DLD1 (cell line): ENCODE results near the gene AMN.

ENCODE experiments used
- in situ Hi-C: cut with HindIII; loops from 2 replicates; pipeline ENCODE4 v1.10.0; 2017; ENCODE audit warnings: low sequenced_read_pairs

AMN gene

GRCh38 chr14:102927346-102927877 lies 4.9 kb downstream of the AMN start:
- in situ Hi-C loops, result no loop called here

DNA sequence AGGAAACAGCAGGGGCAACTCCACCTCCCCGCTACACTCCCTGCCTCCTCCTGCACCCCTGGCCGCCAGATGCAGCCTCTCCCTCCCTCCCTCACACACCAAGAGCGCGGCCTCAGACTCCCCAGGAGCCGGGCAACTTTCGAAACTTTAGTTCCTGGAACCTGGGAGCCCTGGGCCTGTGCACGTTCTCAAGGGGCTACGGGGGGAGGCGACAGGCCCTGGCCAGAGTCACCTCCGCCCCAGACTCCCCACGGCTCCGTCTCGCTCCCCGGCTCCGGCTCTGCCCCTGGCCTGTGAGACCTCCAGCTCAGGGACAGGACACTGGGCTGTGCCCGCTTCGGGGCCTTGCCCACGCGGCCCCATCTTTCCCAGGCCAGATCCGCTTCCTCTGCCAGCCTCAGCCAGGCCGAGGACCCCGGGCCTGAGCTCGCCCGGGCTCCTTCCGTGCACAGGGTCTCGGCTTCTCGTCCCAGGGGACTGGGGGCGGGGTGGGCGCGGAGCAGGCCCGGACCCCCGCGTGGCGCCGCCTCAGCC lies 5.5 kb downstream of the AMN start:
- in situ Hi-C loops, result no loop called here

- in situ Hi-C loops, result no loop called here
Measured at GRCh38 chr14:102928412-102929240, 6.2 kb downstream of the AMN start.

DNA sequence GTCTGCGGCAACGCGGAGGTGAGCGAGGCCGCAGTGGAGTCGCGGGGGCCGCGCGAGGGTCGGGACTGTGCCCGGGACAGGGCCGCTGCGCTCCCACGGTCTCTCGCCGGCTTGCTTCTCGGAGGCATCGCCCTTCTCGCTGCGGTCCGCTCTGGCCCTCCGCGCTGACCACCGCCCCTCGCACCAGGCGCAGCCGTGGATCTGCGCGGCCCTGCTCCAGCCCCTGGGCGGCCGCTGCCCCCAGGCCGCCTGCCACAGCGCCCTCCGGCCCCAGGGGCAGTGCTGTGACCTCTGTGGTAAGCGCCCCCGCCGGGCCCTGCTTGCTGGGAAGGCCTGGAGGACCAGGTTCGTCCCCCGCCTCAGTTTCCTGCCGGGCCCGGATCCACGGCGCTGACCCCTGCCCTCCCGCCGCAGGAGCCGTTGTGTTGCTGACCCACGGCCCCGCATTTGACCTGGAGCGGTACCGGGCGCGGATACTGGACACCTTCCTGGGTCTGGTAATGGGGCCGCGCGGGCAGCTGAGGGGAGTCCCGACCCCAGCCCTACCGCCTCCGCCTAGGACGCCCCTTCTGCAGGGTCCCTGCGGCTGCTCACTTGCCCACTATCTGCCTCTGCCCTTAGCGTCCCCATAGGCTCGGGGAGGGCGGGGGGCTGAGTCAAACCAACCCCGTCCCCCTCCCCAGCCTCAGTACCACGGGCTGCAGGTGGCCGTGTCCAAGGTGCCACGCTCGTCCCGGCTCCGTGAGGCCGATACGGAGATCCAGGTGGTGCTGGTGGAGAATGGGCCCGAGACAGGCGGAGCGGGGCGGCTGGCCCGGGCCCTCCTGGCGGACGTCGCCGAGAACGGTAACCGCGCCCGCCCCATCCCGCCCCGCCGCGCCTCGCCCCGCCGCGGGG lies 7.0 kb downstream of the AMN start:
- in situ Hi-C loops, result no loop called here

DNA sequence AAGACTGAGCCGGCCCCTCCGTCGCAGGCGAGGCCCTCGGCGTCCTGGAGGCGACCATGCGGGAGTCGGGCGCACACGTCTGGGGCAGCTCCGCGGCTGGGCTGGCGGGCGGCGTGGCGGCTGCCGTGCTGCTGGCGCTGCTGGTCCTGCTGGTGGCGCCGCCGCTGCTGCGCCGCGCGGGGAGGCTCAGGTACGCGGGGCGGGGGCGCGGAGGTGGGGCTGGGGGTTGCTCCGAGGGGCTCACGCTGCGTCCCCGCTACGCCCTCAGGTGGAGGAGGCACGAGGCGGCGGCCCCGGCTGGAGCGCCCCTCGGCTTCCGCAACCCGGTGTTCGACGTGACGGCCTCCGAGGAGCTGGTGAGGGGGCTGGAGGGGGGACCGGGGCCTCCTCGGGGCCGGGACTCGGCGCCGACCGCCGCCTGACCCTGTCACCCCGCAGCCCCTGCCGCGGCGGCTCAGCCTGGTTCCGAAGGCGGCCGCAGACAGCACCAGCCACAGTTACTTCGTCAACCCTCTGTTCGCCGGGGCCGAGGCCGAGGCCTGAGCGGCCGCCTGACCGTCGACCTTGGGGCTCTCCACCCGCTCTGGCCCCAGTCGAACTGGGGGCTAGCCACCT lies 7.8 kb downstream of the AMN start:
- in situ Hi-C loops, result no loop called here

- in situ Hi-C loops, result no loop called here
Measured at GRCh38 chr14:102930753-102931579, 8.5 kb downstream of the AMN start.

- in situ Hi-C loops, result no loop called here
Measured at GRCh38 chr14:102931580-102932285, 9.3 kb downstream of the AMN start.

DNA sequence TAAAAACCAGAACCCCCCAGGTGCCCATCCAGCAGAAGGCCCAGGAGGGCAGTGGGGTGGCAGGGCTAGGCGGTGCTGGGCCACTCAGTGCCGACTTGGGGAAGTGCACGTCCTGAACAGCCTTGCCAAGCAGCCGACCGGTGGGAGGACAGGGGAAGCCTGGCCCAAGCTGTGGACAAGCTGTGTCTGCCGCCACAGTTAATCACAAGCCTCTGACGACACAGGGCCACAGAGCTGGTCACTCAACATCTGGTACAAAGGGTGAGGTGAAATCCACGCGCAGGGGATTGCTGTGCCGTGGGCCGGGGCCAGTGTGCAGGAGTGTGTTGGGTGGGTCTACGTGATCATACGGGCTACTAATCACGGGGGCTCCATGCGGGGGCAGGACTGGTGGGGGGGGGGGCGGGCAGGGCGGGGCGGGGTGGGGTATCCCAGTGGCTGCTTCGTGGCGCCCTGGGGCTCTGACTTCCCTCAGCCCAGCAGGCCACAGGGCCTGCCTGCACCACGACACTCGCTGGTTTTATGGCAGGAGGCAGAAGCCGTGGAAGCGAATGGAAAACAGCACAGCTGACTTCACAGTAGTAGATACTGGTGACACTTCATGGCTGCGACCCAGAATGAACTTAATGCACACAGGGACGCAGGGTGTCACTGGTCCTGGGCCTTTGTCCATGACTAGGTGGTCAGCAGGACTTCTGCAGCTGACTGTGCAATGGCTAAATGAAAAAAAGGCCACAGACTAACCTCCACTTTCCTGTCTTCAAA lies 10.2 kb downstream of the AMN start:
- in situ Hi-C loops, result no loop called here

GRCh38 chr14:102933618-102934231 lies 11.3 kb downstream of the AMN start:
- in situ Hi-C loops, result no loop called here

- in situ Hi-C loops, result no loop called here
Measured at GRCh38 chr14:102935756-102936155, 13.3 kb downstream of the AMN start.

DNA sequence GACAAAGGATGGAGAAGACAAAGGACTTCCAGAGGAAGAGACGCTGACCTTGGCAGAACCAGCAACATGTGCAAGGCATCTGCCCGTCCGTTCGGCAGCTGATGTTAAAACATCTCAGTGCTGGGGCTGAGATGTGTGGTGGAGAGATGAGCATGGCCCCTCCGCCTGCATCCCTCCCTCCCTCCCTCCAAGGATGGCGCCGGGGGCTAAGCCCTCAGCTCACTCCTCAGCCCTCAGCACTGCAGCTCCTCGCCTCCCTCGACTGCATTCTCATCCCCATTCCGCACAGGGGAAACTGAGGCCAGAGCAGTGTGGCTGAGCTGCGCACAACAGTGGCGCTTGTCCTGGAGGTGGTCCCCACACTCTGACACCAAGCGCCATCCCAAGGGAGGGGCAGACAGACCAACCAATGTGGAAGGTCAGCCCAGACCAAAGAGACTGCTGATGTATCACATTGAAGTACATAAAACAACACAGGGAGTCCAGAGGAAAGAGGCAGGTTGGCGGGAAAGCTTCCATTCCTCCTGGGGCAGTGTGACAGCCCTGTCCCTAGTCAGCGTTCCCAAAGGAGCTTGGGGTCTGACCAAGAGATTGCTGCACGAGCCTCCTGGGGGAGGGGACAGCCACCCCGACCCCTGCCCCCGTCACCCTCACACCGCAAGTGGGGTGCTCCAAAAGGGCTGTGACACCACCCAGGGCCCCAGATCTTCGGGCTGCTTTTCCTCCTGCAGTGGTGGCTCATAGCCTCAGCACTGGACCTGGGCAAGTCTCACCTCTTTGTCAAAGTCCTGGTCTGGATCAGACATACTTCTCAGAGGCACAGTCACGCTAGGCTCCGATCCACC lies 15.1 kb downstream of the AMN start:
- in situ Hi-C loops, result no loop called here

DNA sequence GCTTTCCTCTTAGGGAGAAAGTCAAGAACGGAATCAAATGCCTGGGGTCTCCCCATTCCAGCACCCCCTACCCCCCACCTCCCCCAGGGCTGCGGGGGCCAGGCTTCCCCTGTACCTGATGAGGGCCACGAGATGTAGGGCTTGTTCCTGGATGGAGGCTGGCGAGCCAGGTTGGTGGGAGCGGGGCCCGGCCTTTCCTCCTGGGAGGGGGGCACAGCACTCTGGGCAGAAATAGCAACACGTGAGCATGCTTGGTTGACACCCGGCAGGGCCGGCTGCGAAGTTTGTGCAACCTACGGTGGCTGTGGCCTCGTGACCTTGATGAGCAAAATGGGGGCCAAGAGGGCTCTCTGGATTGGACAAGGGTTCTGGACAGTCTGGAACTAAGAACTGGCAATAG lies 15.7 kb downstream of the AMN start:
- in situ Hi-C loops, result no loop called here

- in situ Hi-C loops, result no loop called here
Measured at GRCh38 chr14:102939329-102939728, 16.9 kb downstream of the AMN start.

GRCh38 chr14:102939820-102940561 lies 17.5 kb downstream of the AMN start:
- in situ Hi-C loops, result no loop called here

- in situ Hi-C loops, result no loop called here
Measured at GRCh38 chr14:102940729-102941362, 18.4 kb downstream of the AMN start.

DNA sequence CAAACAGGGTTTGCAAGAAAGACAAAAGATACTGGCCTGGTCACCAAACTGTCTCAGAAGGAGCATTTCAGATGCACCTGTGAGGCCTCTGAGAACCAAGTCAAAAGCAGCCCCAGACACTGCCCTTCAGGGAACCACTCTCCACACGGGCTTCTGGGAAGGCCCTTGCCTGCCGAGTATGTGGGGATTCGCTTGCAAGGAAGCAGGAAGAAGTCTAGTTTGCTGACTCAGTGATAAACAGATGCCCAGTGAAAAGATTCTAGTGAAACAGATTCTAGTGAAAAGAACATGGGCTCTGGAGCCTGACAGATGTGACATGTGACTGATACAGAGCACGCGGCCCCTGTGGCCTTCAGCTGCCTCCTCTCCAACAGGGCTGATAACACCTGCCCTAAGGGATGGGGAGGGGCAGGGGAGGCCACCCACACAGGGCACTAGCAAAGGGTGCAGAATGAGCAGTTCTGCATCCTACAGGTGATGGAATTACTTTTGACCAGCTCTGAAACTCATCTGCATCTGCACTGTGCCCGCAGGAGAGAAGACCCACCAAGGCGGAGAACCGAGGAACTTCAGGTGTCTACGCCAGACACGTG lies 19.1 kb downstream of the AMN start:
- in situ Hi-C loops, result no loop called here
